AG09319 (cell line): ENCODE measurements around the gene ADIRF.

Experiments
- DNase-seq: peaks from one replicate; pipeline ENCODE4 v3.0.0-alpha.2; 2010; ENCODE audit warnings: low read depth; ENCODE audit errors: extremely low read depth
- CTCF ChIP-seq: IDR thresholded peaks from 2 replicates; pipeline ENCODE4 v1.5.1; 2011; ENCODE audit warnings: low read depth, mild to moderate bottlenecking, inconsistent platforms, low read length, moderate library complexity

Gene ADIRF

GRCh38 chr10:86964061-86964846, 4.0 kb upstream of the ADIRF start:
- DNase-seq = no peak
- TF ChIP-seq CTCF = no peak

GRCh38 chr10:86964847-86965190, 3.5 kb upstream of the ADIRF start:
- no peak for TF ChIP-seq CTCF
- no peak for DNase-seq

- no peak for TF ChIP-seq CTCF
Observed at GRCh38 chr10:86965986-86966654, 2.2 kb upstream of the ADIRF start.

GRCh38 chr10:86967481-86967941, 771 bp upstream of the ADIRF start:
- TF ChIP-seq CTCF = no peak
- DNase-seq = no peak

More at GRCh38 chr10:86965986-86966654, 2.2 kb upstream of the ADIRF start:
- no peak for DNase-seq

GRCh38 chr10:86968994-86969355, 693 bp downstream of the ADIRF start:
- TF ChIP-seq CTCF = no peak
- DNase-seq = no peak

- no peak for TF ChIP-seq CTCF
- DNase-seq = no peak
Observed at GRCh38 chr10:86969421-86970041, 1.2 kb downstream of the ADIRF start.
